Progenitor cell of endocrine pancreas (in vitro differentiated cells): ENCODE results near the gene RBP7. TPM values are rescaled to one million over a fixed set of nuclear protein-coding genes. Genes with fewer than 3 reads are reported as not detected.

Experiments
- DNase-seq: peaks from one replicate; pipeline ENCODE4 v3.0.0; 2021; ENCODE audit warnings: low spot score; ENCODE audit not compliant: unreplicated experiment
- H3K27ac Mint-ChIP-seq: 2 replicates; pipeline ENCODE4 v1.8.0; 2021; ENCODE audit warnings: mild to moderate bottlenecking, moderate library complexity, mixed read lengths
- H3K27me3 Mint-ChIP-seq: 2 replicates; pipeline ENCODE4 v1.8.0; 2021; ENCODE audit warnings: mixed read lengths
- H3K36me3 Mint-ChIP-seq: 2 replicates; pipeline ENCODE4 v1.8.0; 2022; ENCODE audit warnings: mixed read lengths; ENCODE audit not compliant: insufficient read depth
- H3K4me1 Mint-ChIP-seq: 2 replicates; pipeline ENCODE4 v1.8.0; 2021; ENCODE audit warnings: low read depth, mixed read lengths
- H3K4me3 Mint-ChIP-seq: 2 replicates; pipeline ENCODE4 v1.8.0; 2021; ENCODE audit warnings: low read depth, mild to moderate bottlenecking, moderate library complexity, mixed read lengths
- H3K9me3 Mint-ChIP-seq: 2 replicates; pipeline ENCODE4 v1.8.0; 2021; ENCODE audit warnings: low read depth, mixed read lengths
- CTCF ChIP-seq: fragments of 200-600 bp; sonication (generic); IDR thresholded peaks from one replicate; pipeline ENCODE4 v1.5.0; 2021; ENCODE audit warnings: antibody characterized with exemption, mild to moderate bottlenecking; ENCODE audit not compliant: unreplicated experiment
- microRNA-seq: library from miRNA; unstranded; fragments of <30 nt; microRNA quantifications from one replicate; pipeline ENCODE4 v1.1.0, GENCODE V29; 2020; ENCODE audit warnings: borderline number of aligned reads; ENCODE audit not compliant: unreplicated experiment
- total RNA-seq: library from RNA; stranded (reverse); gene quantifications from 2 replicates; pipeline ENCODE4 v1.2.1, GENCODE V29; 2021

Gene RBP7
- total RNA-seq, 1 donor from 2014 or later: 0.65 TPM

GRCh38 chr1:10064416-10065343, 67.7 kb downstream of the RBP7 start:
- DNase-seq: no peak
- peak overlapping the region; percentile 10 for H3K27ac Mint-ChIP-seq
- peaks cover 5% of the 10 kb centered on the region for H3K36me3 Mint-ChIP-seq
- H3K4me3 Mint-ChIP-seq: no peak overlapping the region
- H3K4me1 Mint-ChIP-seq: peaks cover 5% of the 10 kb centered on the region
- H3K27me3 Mint-ChIP-seq: no peaks in the 10 kb centered on the region
- H3K9me3 Mint-ChIP-seq: no peaks in the 10 kb centered on the region
- TF ChIP-seq CTCF: no peak

- no peak overlapping the region for H3K27ac Mint-ChIP-seq
- DNase-seq: no peak
- no peak for TF ChIP-seq CTCF
Observed at GRCh38 chr1:10065344-10065685, 68.3 kb downstream of the RBP7 start.

More at GRCh38 chr1:10065344-10065685, 68.3 kb downstream of the RBP7 start:
- Mint-ChIP-seq H3K27me3 (no peaks in the 10 kb centered on the region), H3K4me1 (peaks cover 5% of the 10 kb centered on the region), H3K9me3 (no peaks in the 10 kb centered on the region), H3K4me3 (no peak overlapping the region), H3K36me3 (peaks cover 5% of the 10 kb centered on the region)

Small RNA genes within 50 kb of the gene (microRNA-seq; reads per million reads assigned to microRNA genes)
- not detected for gene MIR5697

Other genes with a start within 250 kb of the RBP7 start
- gene CLSTN1, start 173.3 kb upstream of the RBP7 start, total RNA-seq: 128 and 130 TPM in 2 replicates
- 74.9 and 79.9 TPM in 2 replicates for gene CTNNBIP1, start 87.0 kb upstream of the RBP7 start, total RNA-seq
- gene LZIC, start 53.8 kb upstream of the RBP7 start, total RNA-seq: 32.9 and 37.0 TPM in 2 replicates
- gene NMNAT1, start 53.8 kb upstream of the RBP7 start, total RNA-seq: 10.1 and 11.0 TPM in 2 replicates
- 77.2 and 78.1 TPM in 2 replicates for gene UBE4B, start 35.7 kb downstream of the RBP7 start, total RNA-seq
- 74.4 and 78.7 TPM in 2 replicates for gene KIF1B, start 213.3 kb downstream of the RBP7 start, total RNA-seq